ENCODE results near the gene LALBA.
A peak's percentile ranks its signal among the peaks of the same experiment; 100 is the strongest.

LALBA gene

GRCh38 chr12:48542300-48542928 lies 27.4 kb downstream of the LALBA start:
- H4K20me1 ChIP-seq (ENCODE audit: insufficient read depth): no peaks in the 10 kb centered on the region
- H3K27me3 ChIP-seq (ENCODE audit: insufficient read depth, low read depth): no peaks in the 10 kb centered on the region
- peaks cover 18% of the 10 kb centered on the region for H3K4me1 ChIP-seq (ENCODE audit: low read depth, poor library complexity, severe bottlenecking)
- no peak overlapping the region for H3K4me2 ChIP-seq
- H3K9ac ChIP-seq: no peak overlapping the region
- no peaks in the 10 kb centered on the region for H3K79me2 ChIP-seq (ENCODE audit: insufficient read depth, low read depth)
- H3K27ac ChIP-seq: no peak overlapping the region
- TF ChIP-seq CTCF (conservative IDR thresholded peaks at IDR 0.05; ENCODE audit: low read depth, low read length): peak; percentile 68
- H3K36me3 ChIP-seq (ENCODE audit: insufficient read depth): no peaks in the 10 kb centered on the region
- no peak overlapping the region for H2AFZ ChIP-seq (ENCODE audit: low read depth)
- H3K4me3 ChIP-seq (IDR thresholded peaks at IDR 0.05; ENCODE audit: insufficient read depth, low read depth, low read length): no peak overlapping the region

GRCh38 chr12:48536602-48537001 lies 33.2 kb downstream of the LALBA start:
- Histone ChIP-seq H3K79me2 (ENCODE audit: insufficient read depth, low read depth) (no peaks in the 10 kb centered on the region), H3K4me1 (ENCODE audit: low read depth, poor library complexity, severe bottlenecking) (peaks cover 18% of the 10 kb centered on the region), H3K27me3 (ENCODE audit: insufficient read depth, low read depth) (no peaks in the 10 kb centered on the region), H2AFZ (ENCODE audit: low read depth) (no peak overlapping the region), H3K27ac (no peak overlapping the region), H3K36me3 (ENCODE audit: insufficient read depth) (no peaks in the 10 kb centered on the region), H4K20me1 (ENCODE audit: insufficient read depth) (no peaks in the 10 kb centered on the region), H3K4me2 (no peak overlapping the region), H3K9ac (no peak overlapping the region), H3K4me3 (IDR thresholded peaks at IDR 0.05; ENCODE audit: insufficient read depth, low read depth, low read length) (no peak overlapping the region)
- no peak for TF ChIP-seq CTCF (conservative IDR thresholded peaks at IDR 0.05; ENCODE audit: low read depth, low read length)

- H3K27me3 ChIP-seq (ENCODE audit: insufficient read depth, low read depth): no peaks in the 10 kb centered on the region
- H3K9ac ChIP-seq: no peak overlapping the region
- no peaks in the 10 kb centered on the region for H3K79me2 ChIP-seq (ENCODE audit: insufficient read depth, low read depth)
- H3K4me3 ChIP-seq (IDR thresholded peaks at IDR 0.05; ENCODE audit: insufficient read depth, low read depth, low read length): no peak overlapping the region
- no peaks in the 10 kb centered on the region for H4K20me1 ChIP-seq (ENCODE audit: insufficient read depth)
- H3K36me3 ChIP-seq (ENCODE audit: insufficient read depth): no peaks in the 10 kb centered on the region
- TF ChIP-seq CTCF (conservative IDR thresholded peaks at IDR 0.05; ENCODE audit: low read depth, low read length): no peak
- no peak overlapping the region for H3K27ac ChIP-seq
- no peak overlapping the region for H2AFZ ChIP-seq (ENCODE audit: low read depth)
- H3K4me2 ChIP-seq: no peak overlapping the region
- H3K4me1 ChIP-seq (ENCODE audit: low read depth, poor library complexity, severe bottlenecking): no peaks in the 10 kb centered on the region
Observed at GRCh38 chr12:48532601-48533000, 37.2 kb downstream of the LALBA start.

- Histone ChIP-seq H2AFZ (ENCODE audit: low read depth) (no peak overlapping the region), H3K4me1 (ENCODE audit: low read depth, poor library complexity, severe bottlenecking) (no peaks in the 10 kb centered on the region), H3K9ac (no peak overlapping the region), H3K27ac (no peak overlapping the region), H3K27me3 (ENCODE audit: insufficient read depth, low read depth) (no peaks in the 10 kb centered on the region), H3K79me2 (ENCODE audit: insufficient read depth, low read depth) (no peaks in the 10 kb centered on the region), H3K4me2 (no peak overlapping the region), H3K36me3 (ENCODE audit: insufficient read depth) (no peaks in the 10 kb centered on the region), H3K4me3 (IDR thresholded peaks at IDR 0.05; ENCODE audit: insufficient read depth, low read depth, low read length) (no peak overlapping the region), H4K20me1 (ENCODE audit: insufficient read depth) (no peaks in the 10 kb centered on the region)
- no peak for TF ChIP-seq CTCF (conservative IDR thresholded peaks at IDR 0.05; ENCODE audit: low read depth, low read length)
Observed at GRCh38 chr12:48527891-48528670, 41.8 kb downstream of the LALBA start.

All from KMS-11 (cell line).